Measurements from ENCODE around the gene ITFG1. TPM values are rescaled to one million over a fixed set of nuclear protein-coding genes. Genes with fewer than 3 reads are reported as not detected.

The ITFG1 gene
- total and polyA plus RNA-seq, 9 of the 15 experiments (the other 6 are each of a cell fraction or from before 2014, with no cell fraction given), result 17.1 to 83.5 (median 35.8) TPM

GRCh38 chr16:47136099-47136842, 324.6 kb downstream of the ITFG1 start:
- no TSS peak for BruUV-seq (replicated peaks)
- H2AFZ ChIP-seq (ENCODE audit: low read depth, low read length), result no peak overlapping the region

More at GRCh38 chr16:47136099-47136842, 324.6 kb downstream of the ITFG1 start:
- CTCF ChIA-PET (ENCODE audit: low intra/inter-chr PET ratio), result interaction anchor here (0.6 kb wide), 1 partner anchor 100 kb away, joined by 3 read pairs; no protein-coding TSS in a partner anchor
- H3K9me3 ChIP-seq (replicated peaks; ENCODE audit: control insufficient read depth, insufficient read depth, low read depth, low read length), result no peaks in the 10 kb centered on the region
- no peak for TF ChIP-seq ZNF639 (CRISPR knock-in tag; conservative IDR thresholded peaks at IDR 0.05 in 1 of 2, IDR thresholded peaks at IDR 0.05 in 1 of 2)
- TF ChIP-seq SMARCA4 (IDR thresholded peaks at IDR 0.05), result 0 out of 2 replicates have a peak, but pooled peaks have one; percentile 26
- 0 out of 2 replicates have a peak, but pooled peaks have one; percentile 14 for TF ChIP-seq ARID1B (IDR thresholded peaks at IDR 0.05)
- TF ChIP-seq FOSL1 (tag; conservative IDR thresholded peaks at IDR 0.05), result peak; percentile 65
- TF ChIP-seq SAP30 (IDR thresholded peaks at IDR 0.05; ENCODE audit: borderline replicate concordance, insufficient read depth, low read depth, low read length, poor library complexity, severe bottlenecking), result no peak
- peak; percentile 45 for TF ChIP-seq JUND (IDR thresholded peaks at IDR 0.05; ENCODE audit: borderline replicate concordance, low read depth, low read length)
- no peak for TF ChIP-seq JUND (tag; IDR thresholded peaks at IDR 0.05; ENCODE audit: borderline replicate concordance, low read depth, low read length)
- 0 out of 2 replicates have a peak, but pooled peaks have one; percentile 42 for TF ChIP-seq ETV1 (tag; conservative IDR thresholded peaks at IDR 0.05; ENCODE audit: low read depth)
- TF ChIP-seq KDM1A (IDR thresholded peaks at IDR 0.05), result peak; percentile 78 to 79
- peak; percentile 66 for TF ChIP-seq ATF3 (IDR thresholded peaks at IDR 0.05)
- TF ChIP-seq ATF3 (CRISPR knock-in tag; conservative IDR thresholded peaks at IDR 0.05), result no peak
- peak; percentile 57; the same call in 1 of the 2 replicates for TF ChIP-seq PHF21A (IDR thresholded peaks at IDR 0.05; ENCODE audit: borderline replicate concordance, low read depth)
- 0 out of 2 replicates have a peak, but pooled peaks have one; percentile 45 for TF ChIP-seq DPF2 (IDR thresholded peaks at IDR 0.05)
- peak in 1 of 4 experiments; percentile 12 for DNase-seq (ENCODE audit: extremely low read depth in 1 of 4, low spot score in 3 of 4)
- no peak overlapping the region for H3K4me2 ChIP-seq (ENCODE audit: insufficient read depth, low read length)
- ATAC-seq, result no peak
- no peak overlapping the region for H3K27ac ChIP-seq (ENCODE audit: extremely low read depth, low read depth, low read length)
- no peak overlapping the region for H3K4me3 ChIP-seq
- no peaks in the 10 kb centered on the region for H3K9me1 ChIP-seq (ENCODE audit: control insufficient read depth, insufficient read depth, low read length)
- WGBS (ENCODE audit: insufficient coverage, low coverage, missing lambda C conversion rate), result 43% methylated on average over 8 of the region's 8 CpGs
- no peak overlapping the region for H3K9ac ChIP-seq (ENCODE audit: insufficient read depth in 1 of 2, low read depth in 2 of 2, low read length in 2 of 2)
- peaks cover 88% of the 10 kb centered on the region for H3K79me2 ChIP-seq (ENCODE audit: control insufficient read depth, insufficient read depth, low read length)
- H4K20me1 ChIP-seq (replicated peaks; ENCODE audit: control insufficient read depth, insufficient read depth, low read length), result peaks cover 11% of the 10 kb centered on the region
- no peak for FAIRE-seq
- H3K36me3 ChIP-seq (ENCODE audit: control insufficient read depth, insufficient read depth, low read length), result peaks cover 12% of the 10 kb centered on the region; the same call in 2 of the 3 replicates
- in situ Hi-C loops (cut with MboI) (no loop called here), intact Hi-C loops (cut with micrococcal nuclease) (loop anchor here (10.0 kb wide), 1 partner anchor 101 kb away; no protein-coding TSS in a partner anchor)
- H3K4me1 ChIP-seq (replicated peaks in 1 of 2; ENCODE audit: control insufficient read depth in 2 of 2, insufficient read depth in 2 of 2, low read length in 2 of 2), result peaks cover 0 to 14% of the 10 kb centered on the region in 2 experiments; a peak in 4 of 5 replicates
- POLR2A ChIA-PET, result interaction anchor here (0.6 to 0.8 kb wide), 3 partner anchors 75 to 1026 kb away, joined by 3 read pairs; no protein-coding TSS in a partner anchor
- H3K27me3 ChIP-seq (ENCODE audit: control insufficient read depth in 2 of 2, insufficient read depth in 2 of 2, low read length in 2 of 2), result no peaks in the 10 kb centered on the region
